Measurements from ENCODE around the gene HGD.
"Not testable (repeated sequence)": the region's sequence is repeated elsewhere in the genome, so short reads cannot be mapped to it uniquely, and the experiment has no call there.

The HGD gene

GRCh38 chr3:120682095-120682681, at the start of gene HGD:
TSS of gene HGD (minus strand) at chr3:120682239. CDS start at chr3:120682111, 128 bp downstream.
- TF ChIP-seq CTCF (IDR thresholded peaks at IDR 0.05; ENCODE audit: borderline replicate concordance, insufficient read depth, low read depth, low read length), result no peak
- no peak within 1 kb of the TSS for H3K4me3 ChIP-seq (ENCODE audit: low read depth, low read length)

GRCh38 chr3:120730576-120731542, 48.8 kb upstream of the HGD start:
- TF ChIP-seq CTCF (IDR thresholded peaks at IDR 0.05; ENCODE audit: borderline replicate concordance, insufficient read depth, low read depth, low read length), result no peak
- no peak overlapping the region for H3K4me3 ChIP-seq (ENCODE audit: low read depth, low read length)

GRCh38 chr3:120726791-120727190, 44.8 kb upstream of the HGD start:
- no peak for TF ChIP-seq CTCF (IDR thresholded peaks at IDR 0.05; ENCODE audit: borderline replicate concordance, insufficient read depth, low read depth, low read length)
- no peak overlapping the region for H3K4me3 ChIP-seq (ENCODE audit: low read depth, low read length)

- not testable (repeated sequence) for H3K4me3 ChIP-seq (ENCODE audit: low read depth, low read length)
These were observed 37.3 kb upstream of the HGD start for GRCh38 chr3:120719167-120719834.

GRCh38 chr3:120713262-120713661, 31.2 kb upstream of the HGD start:
- H3K4me3 ChIP-seq (ENCODE audit: low read depth, low read length), result no peak overlapping the region
- no peak for TF ChIP-seq CTCF (IDR thresholded peaks at IDR 0.05; ENCODE audit: borderline replicate concordance, insufficient read depth, low read depth, low read length)

- no peak for TF ChIP-seq CTCF (IDR thresholded peaks at IDR 0.05; ENCODE audit: borderline replicate concordance, insufficient read depth, low read depth, low read length)
- H3K4me3 ChIP-seq (ENCODE audit: low read depth, low read length), result no peak overlapping the region
These were observed 28.3 kb upstream of the HGD start for GRCh38 chr3:120710369-120710768.

GRCh38 chr3:120708408-120708807, 26.4 kb upstream of the HGD start:
- no peak for TF ChIP-seq CTCF (IDR thresholded peaks at IDR 0.05; ENCODE audit: borderline replicate concordance, insufficient read depth, low read depth, low read length)
- H3K4me3 ChIP-seq (ENCODE audit: low read depth, low read length), result no peak overlapping the region

All from GM12875 (cell line).